GM12891 (cell line): Measurements from ENCODE around the gene MAGI1.
"Not testable (repeated sequence)": the region's sequence is repeated elsewhere in the genome, so short reads cannot be mapped to it uniquely, and the experiment has no call there.

Source experiments
- POLR2A ChIP-seq: IDR thresholded peaks from 2 replicates; pipeline ENCODE4 v1.6.1; 2011; ENCODE audit warnings: low read depth, low read length, control low read depth
- POLR2AphosphoS5 ChIP-seq: IDR thresholded peaks from 2 replicates; pipeline ENCODE4 v1.6.1; 2011; ENCODE audit warnings: low read depth, low read length, control low read depth

- not testable (repeated sequence) for TF ChIP-seq POLR2A, POLR2AphosphoS5
Measured at GRCh38 chr3:65859612-65860011, 179.1 kb downstream of the MAGI1 start.
